Measurements from ENCODE around the gene GSN.
A peak's percentile ranks its signal among the peaks of the same experiment; 100 is the strongest.

The GSN gene

DNA sequence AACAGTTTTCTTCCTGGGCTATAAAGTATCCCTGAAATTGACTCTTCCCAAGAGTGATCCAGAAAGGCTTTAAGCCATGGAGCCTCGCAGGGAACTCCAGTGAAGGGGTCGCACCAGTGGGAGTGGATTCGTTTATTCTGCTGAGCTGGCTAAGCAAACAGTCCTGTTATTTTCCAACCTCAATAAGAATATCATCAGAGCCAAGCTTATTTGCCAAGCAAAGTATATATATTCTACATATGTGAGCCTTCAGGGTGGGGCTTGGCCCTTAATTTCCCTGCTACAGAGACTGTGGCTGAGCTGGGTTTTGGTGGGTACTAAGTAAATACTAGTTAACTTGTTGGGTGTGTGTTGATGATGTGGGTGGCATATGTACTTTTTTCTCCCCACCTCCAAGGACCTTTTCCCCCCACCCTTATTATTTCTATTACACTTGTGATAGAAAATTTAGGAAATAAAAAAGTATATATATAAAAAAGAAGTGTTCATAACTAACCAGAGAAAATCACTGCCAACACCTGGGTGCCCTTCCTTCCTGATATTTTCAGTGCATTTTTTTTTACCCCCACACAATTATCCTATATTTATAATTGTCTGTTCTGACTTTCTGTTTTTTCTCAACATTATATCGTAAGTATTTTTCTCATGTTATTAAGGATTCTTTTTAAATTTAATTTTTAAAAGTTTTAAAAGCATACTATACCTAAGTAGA is 5.3 kb downstream of the GSN start:
- no peak for DNase-seq

DNA sequence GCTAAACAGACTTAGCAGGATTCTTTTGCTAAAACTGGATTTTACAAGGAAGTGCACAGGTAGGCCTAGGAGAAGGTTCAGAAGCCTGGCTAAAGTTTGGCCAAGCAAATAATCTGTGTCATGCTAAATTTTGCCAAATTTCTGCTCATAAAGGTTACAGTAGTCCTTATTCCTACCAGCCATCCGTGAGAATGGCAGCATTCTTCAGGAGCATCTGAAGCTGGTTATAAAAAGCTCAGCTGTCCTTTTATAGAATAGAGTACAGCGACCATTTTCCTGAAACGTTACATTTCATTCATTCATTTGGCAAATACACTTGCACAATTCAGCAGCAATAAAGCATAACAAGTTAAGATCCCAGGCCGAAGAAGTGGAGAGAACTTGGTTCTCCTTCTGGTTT is 6.9 kb downstream of the GSN start:
- DNase-seq, result no peak

DNA sequence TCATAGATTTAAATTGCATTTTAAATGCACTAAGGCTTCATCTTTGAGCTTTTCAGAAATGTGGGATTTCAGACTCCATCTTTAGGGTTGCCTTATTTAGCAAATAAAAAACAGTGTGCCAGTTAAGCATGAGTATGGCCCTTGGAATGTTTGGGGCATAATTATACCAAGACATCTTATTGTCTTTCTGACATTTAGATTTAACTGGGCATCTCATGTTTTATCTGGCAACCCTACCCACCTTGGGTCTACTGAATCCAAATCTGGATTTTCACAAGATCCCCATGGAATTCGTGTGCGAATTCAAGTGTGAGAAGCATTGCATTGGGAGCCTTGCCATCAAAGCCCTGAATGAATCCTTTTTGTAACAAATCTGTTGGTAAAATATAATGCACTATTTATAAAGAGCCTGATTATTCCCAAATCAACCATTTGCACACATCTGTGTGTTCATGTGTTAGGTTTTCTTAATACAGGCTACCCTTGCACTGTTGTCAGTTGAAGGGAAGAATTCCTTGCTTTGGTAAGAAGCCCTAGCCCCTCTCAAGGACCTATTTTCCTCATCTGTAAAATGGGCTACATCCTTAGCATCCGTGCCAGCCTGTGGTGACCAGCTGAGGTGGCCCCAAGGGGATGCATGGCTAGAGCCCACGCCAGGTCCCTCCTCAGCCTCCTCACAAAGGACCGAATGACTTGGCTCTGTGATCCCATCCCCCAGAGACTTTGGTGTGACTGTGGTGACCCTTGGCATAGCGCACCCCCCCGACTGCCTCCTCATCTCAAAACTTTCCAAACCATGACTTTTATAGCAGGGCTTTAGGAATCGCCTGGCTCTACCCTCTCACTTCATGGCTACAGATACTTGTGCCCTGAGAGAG is 8.1 kb downstream of the GSN start:
- DNase-seq, result no peak

DNA sequence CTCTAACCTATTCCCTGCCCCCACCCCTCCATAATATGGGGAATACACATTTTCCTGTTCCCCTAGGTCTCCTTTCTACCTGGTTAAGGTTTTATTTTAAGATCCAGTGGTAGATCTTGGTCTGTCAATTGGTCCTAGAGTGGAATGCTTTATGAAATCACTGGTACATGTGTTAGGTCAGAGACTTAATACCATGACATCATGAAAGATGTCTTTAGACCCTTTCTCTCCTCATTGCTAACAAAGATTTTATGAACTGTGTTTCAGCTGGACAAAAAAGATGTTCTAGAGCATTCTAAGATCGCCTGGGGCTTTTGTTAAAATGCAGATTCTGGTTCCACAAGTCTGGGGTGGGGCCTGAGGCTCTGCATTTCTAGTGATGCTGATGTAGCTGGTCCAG is 9.1 kb downstream of the GSN start:
- DNase-seq, result no peak

DNA sequence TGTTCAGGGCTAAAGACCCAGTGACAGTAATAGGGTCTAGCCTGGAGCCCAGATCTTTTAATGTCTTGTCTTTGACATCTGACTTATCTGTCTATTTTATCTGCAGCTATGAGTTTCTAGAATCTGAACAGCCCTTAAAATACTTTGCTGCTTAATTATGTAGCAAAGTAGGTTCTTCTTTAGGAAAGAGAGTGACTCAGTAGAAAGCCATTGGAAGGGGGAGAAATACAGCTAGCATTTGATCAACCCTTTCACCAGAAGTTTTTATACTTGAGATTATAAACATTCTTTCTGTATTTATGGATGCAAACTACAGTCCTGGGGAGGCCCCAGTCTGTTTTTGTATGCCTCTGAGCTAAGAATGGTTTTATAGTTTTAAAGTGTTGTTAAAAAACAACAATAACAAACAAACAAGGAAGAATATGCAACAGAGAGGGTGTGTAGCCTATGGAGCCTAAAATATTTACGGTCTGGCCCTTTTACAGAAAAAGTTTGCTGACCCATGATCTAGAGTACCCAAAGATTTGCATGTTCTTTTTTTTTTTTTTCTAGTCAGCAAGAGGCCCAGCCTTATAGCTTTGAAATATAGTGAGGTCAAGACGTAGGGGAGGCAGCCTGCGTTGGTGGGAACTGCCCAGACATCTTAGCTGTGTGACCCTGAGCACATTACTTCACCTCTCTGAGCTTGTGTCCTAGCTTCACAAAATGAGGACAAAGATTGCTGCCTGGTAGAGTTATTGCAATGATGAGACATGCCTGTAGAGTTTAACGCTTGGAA is 9.7 kb downstream of the GSN start:
- DNase-seq, result no peak

DNA sequence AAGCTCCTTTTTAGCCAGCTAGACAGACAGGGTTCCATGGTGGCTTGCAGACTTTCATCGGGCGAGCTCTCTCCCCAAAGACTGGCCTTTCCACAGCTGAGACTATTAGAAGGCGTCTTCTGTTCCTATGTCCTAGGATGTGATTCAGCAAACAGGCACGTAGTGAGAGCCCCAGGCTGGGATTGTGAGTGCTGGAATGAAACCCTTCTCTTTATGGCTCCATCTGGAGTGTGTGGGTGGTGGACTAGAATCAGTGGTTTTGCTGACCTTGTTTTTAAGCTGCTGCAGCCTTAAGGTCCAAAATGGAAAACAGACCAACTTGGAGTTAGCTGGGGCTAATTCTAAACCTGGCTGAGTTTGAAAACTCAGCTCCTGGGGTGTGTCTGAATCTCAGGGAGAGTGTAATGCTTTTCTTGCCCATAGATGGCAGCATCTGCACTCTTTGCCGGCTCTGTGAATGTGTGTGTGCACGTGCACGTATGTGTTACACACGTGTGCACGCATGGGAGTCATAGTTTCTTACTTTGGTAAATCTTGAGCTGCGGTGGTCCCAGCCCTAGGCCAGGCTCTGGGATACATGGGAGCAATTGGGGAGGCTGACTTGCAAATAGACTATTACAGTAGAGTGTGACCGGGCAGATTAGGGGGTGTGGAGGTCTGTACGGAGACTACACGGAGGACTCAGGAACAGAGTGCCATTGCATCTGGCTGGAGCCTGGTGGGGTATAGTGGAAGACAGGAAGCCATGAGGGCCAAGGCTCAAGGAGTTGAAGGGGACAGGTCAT is 10.7 kb downstream of the GSN start:
- peak in 8 of 14 donors; percentile 12 to 63 (median 45) for DNase-seq

DNA sequence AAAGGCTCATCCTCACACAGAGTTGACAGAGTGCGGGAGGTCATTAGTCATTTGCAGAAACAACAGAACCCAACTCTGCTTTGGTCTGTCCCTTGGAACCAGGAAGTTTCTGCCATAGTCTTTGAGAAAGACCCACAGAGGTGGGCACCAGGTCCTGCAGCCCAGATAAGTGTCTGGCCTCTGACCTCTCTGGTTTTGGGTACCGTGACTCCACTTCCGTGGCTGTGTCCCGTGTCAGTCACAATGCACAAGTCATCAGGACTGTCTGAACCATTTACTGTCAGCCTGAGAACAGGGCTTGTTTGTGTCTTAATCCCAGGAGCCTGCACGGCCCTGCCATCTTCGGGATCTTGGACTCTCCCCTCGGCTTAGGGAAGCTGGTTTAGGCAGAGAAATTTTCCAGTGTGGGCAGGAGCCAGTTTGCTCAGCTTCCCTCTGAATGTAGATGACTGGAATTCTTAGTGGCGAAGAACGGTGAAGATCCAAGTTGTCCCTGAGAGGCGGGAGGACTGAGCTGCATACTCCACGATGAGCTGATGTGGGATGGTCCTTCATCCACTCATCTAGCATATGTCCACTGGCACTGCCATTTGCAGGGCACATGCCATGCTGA is 11.9 kb downstream of the GSN start:
- DNase-seq, result peak in 5 of 14 donors; percentile 38 to 55 (median 51)

DNA sequence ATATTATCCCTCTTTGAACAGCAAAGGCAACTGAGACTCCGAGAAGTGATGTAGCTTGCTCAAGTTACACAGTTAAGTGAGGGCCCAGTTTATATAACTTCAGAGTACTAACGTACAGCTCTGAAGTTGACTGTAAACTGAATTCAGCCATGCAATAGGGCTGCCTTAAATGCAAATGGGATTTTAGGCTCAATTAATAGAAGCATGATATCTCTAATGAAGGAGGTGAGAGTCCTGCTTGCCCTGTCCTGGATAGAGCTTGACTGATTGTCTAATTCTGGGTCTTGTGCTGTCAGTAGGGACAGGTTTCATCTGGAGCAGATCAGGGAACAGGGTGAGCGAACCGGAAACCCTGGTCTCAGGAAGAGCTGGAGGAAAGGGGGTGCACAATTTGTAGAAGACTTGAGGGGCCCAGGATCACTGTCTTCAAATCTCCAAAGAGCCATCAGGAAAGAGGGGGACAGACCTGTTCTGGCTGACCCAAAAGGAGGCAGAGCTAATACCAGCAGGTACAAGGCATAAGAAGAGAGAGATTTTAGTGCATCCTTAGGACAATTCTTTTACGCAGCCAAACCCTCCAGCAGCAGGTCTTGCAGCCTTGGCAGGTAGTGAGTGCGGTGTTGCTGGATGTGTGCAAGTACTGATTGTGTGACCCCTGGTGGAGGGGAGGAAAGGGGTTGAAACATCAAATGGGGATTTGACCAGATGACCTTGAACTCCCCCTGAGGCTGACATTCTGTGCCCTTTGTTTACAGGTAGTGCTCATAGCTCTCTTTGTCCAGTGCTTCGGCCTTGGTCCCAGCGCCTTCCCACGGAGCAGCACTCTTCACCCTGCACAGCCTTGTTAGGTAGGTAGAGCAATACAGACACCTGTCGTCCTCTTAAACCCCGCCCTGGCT is 13.0 kb downstream of the GSN start:
- DNase-seq, result no peak

DNA sequence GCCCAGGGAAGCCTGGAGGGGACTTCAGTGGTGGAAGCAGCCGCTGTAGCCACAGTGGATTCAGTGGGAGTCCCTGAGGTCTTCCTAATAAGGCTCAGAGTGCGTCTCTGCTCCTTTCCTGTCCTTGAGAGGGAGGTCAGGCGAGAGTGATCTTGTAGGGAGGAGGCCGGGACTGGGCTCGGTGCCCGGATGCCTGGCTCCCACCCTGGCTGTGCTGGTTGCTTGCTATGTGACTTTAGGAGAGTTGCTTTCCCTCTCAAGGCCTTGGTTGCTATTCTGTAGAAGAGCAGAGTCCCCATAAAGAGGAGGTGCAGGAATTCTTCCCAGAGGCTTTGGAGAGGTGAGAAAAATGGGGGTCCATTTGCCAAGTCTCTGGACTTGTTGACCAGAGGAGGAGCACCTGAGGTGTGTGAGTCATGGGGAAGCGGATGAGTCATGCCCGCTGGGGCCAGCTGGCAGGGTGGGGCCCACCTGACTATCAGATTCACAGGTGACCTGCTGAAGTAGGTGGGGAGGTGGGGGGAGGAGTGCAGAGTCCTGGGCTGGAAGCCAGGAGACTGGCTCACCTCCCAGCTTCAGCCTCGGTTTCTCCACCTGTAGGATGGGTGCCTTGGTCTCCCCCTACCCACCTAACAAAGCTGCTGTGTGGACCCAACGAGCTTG is 13.8 kb downstream of the GSN start:
- DNase-seq, result peak in 2 of 14 donors; percentile 69 to 77

DNA sequence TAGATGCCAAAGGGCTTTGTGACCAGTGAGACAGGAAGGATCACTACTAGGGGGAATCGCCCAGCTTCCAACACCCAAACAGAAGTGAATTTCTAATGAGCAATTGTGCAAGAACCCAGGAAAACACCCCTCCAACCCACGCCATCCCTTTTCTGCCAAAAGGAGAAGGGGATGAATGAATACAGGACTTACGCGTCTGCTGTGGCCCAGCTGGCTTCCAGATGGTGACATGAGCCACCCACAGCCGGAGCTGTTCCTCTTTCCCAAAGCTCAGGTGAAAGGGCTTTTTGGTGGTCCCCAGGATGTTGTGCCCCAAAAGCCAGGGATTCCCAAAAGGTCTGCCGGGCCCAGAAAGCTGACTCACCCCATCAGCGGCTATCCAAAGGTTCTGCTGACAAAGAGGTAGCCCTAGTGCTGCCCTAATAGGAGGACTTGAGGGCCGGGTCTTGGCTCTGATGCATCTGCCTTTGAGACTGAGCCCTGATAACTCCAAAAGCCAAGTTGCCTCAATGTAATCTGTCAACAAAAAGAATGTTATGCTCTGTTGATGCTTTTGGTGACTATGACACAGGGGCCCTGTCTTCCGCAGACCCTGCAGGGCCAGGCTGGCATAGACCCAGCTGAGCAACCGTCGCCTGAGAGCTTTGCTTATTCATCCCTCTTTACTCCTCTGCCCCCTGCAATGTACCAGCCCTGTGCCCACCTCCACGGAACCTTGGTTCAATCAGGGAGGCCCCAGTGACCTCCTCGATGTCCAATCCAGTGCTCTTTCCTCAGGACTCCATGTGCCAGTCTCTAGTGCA is 14.5 kb downstream of the GSN start:
- peak in 7 of 14 donors; percentile 59 to 89 (median 72) for DNase-seq

DNA sequence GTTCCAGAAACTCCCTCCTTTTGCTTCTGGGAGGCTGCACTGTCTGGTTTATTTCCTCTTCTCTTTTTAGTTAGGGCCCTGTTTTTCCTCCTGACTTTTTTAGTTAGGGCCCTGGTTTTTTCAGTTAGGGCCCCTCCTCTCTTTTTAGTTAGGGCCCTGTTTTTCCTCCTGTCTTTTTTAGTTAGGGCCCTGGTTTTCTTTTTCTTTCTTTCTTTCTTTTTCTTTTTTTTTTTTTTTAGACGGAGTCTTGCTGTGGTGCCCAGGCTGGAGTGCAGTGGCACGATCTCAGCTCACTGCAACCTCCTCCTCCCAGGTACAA is 15.1 kb downstream of the GSN start:
- no peak for DNase-seq

DNA sequence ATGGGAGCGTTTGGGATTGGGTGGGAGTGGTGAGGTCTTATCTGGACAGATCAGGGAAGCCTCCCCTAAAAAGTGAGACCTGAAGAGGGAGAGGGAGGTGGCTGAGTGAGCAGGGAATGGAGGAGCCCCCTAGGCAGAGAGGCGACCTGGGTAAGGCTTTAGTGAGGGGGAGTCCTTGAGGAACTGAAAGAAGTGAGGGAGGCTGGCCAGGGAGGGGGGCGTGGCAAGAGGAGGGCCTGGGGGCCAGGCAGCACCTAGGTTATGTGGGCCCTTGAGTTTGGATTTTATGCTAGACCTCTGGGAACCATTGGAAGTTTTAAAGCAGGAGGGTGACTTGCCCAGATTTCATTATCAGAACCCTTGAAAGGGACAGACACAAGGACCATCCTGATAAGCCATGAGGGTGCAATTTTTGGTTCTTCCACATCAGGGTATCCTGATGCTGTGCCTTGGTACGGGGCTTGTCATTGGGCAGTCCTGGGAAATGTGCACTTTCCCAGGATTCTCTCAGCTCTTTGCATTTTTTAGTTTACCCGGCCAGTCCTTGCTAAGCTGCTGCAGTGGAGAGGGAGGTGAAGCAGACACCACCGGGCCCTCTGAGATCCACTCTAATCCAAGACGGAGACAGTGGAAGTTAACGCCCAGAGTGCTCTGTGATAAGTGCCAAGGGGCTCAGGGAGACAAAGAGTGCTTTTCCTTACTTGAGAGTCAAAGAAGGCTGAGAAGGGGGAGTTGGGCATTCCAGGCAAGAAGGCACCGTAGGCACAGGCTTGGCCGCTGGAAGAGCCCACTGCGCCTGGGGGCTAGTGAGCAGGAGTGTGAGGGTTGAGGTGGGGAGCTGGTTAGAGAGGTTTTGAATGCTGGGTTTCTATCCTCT is 16.1 kb downstream of the GSN start:
- DNase-seq, result peak in 3 of 14 donors; percentile 33 to 39 (median 37)

DNA sequence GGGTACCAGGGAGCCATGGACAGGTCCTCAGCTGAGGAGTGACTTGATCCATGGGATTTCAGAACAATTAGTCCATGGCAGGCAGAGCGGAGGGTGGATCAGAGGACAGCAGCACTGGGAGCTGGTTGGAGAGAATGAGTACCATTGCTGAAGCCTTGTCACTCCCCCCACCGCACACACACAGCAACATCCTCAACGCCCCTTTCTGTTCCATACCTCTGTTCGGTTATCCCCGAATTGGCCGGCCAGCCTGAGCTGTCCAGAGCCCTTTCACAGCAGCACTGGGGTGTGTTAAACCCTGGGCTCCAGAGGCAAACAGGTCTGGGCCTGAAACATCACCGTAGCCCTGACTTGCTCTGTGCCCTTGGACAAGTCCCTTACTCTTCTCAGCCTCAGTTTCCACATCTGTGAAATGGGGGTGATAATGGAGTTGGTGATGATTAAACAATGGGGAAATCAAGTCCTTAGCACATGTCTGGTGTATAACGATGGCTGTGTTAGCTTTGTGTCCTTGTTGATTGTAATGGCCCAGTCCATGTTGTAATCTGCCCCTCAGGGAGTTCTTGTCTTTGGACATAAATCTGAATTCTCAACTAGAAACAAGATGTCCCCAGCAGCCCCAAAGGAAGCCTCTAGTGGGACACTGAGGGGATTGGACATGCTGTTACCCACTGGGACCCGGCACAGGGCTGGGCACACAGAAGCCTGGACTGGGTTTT is 16.9 kb downstream of the GSN start:
- no peak for DNase-seq

DNA sequence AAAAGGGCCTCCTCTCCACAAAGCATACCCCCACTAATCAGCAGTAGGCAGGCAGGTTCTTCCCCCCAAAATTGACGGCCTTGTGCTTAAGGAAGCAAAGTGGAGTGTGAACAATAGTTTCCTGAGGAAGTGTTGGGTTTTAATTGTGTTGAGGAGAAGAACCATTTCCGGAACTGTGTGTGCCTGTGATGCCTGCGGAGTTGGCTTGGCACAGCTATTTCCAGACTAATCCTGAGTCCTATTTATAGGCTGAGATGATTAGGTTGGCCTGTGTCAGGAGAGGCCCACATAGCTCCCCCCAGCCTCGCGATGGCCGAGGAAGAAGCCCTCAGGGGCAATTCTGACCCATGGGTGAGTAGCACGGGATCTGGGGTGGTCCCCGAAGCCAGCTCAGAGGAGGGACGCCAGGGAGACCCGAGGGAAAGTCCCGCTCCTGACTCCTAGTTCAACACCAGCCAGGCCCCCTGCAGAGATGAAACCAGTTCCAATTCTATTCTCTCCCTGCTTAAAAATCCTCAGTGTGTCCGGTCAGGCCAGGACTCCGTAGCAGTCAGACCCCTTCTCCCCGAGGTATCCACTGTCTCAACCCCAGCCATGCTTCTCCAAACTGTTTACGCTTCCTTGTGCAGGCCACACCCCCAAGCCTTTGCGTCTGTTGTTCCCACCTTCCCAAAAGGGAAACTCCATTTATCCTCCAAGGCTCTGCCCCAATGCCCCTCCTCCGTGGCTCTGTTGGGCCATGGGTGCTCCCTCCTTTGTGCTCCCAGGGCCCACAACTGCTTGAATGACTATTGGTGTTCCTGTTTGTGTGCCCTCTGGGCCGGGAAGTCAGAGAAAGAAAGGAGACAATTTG is 18.1 kb downstream of the GSN start:
- peak in 11 of 14 donors; percentile 35 to 82 (median 69) for DNase-seq

DNA sequence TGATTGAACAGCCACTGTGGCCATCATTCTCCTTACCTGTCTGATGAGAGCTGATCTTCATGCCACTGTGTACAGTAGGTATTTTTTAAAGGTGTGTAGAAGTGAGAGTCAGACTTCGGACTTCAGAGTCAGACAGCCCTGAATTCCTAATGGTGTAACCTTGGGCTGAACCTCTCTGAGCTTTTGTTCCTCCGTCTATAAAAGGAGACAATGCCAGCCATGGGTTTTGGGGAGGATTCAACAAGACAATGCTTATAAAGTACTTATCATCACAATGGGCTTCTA is 18.7 kb downstream of the GSN start:
- DNase-seq, result peak in 1 of 14 donors; percentile 85

DNA sequence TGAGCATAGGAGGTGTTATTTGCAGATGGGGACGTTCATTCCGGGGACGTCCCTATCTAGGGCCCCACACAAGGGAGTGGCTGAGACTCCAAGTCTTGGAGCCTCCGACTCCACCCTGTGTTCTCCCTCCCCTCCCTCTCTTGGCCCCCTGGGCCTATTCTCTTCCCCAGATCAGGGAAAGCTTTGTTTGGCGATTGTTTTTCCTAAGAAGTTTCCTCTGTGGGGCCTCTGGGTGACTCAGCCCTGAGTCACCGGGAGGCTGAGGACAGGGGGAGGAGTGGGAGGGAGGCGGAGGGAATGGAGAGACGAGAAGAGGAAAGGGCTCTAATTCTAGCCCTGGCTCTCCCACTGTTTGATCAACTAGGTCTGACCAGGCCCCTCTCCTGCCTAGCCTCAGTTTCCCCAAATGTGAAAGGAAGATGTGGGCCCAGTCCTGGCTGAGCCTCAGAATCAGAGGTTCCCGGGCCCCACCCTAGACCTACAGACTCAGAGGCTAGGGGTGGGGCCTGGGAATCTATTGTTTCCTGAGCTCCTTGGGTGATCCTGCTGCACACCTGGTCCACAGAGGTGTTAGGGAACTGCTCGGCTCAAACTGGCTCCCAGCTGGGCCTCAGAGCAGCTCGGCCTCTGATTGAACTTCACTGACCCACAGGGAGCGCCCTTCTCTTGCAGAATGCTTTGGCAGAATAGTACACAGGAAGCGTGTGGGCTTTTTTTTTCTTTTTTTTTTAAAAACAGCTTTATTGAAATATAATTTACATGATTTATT is 19.2 kb downstream of the GSN start:
- DNase-seq, result peak in 9 of 14 donors; percentile 35 to 90 (median 76)
